Central memory CD8-positive, alpha-beta T cell (primary cell): ENCODE results near the gene MMS19.

ENCODE experiments used
- ATAC-seq: fragments of 150-1000 bp; cut with Tn5 transposase; replicated peaks from 2 replicates; pipeline ENCODE4 v1.10.0; 2022; ENCODE audit warnings: mild to moderate bottlenecking, moderate FRiP score, moderate number of reproducible peaks; ENCODE audit not compliant: poor library complexity, severe bottlenecking; ENCODE audit errors: extremely low read depth
- DNase-seq, 2 donors: peaks; one replicate each; pipeline ENCODE4 v3.0.0; 2021; ENCODE audit warnings: low spot score in 2 of 2
- H3K27ac Mint-ChIP-seq: one replicate; pipeline ENCODE4 v1.8.0; 2022; ENCODE audit warnings: low read depth, mild to moderate bottlenecking, moderate library complexity, mixed read lengths
- H3K27me3 Mint-ChIP-seq: one replicate; pipeline ENCODE4 v1.8.0; 2022; ENCODE audit warnings: mixed read lengths
- H3K36me3 Mint-ChIP-seq: one replicate; pipeline ENCODE4 v1.8.0; 2022; ENCODE audit warnings: mild to moderate bottlenecking, moderate library complexity, mixed read lengths; ENCODE audit not compliant: insufficient read depth
- H3K4me1 Mint-ChIP-seq: one replicate; pipeline ENCODE4 v1.8.0; 2022; ENCODE audit warnings: mixed read lengths
- H3K4me3 Mint-ChIP-seq: one replicate; pipeline ENCODE4 v1.8.0; 2022; ENCODE audit warnings: mild to moderate bottlenecking, moderate library complexity, mixed read lengths
- H3K9me3 Mint-ChIP-seq: one replicate; pipeline ENCODE4 v1.8.0; 2022; ENCODE audit warnings: mixed read lengths

The MMS19 gene, protein sequence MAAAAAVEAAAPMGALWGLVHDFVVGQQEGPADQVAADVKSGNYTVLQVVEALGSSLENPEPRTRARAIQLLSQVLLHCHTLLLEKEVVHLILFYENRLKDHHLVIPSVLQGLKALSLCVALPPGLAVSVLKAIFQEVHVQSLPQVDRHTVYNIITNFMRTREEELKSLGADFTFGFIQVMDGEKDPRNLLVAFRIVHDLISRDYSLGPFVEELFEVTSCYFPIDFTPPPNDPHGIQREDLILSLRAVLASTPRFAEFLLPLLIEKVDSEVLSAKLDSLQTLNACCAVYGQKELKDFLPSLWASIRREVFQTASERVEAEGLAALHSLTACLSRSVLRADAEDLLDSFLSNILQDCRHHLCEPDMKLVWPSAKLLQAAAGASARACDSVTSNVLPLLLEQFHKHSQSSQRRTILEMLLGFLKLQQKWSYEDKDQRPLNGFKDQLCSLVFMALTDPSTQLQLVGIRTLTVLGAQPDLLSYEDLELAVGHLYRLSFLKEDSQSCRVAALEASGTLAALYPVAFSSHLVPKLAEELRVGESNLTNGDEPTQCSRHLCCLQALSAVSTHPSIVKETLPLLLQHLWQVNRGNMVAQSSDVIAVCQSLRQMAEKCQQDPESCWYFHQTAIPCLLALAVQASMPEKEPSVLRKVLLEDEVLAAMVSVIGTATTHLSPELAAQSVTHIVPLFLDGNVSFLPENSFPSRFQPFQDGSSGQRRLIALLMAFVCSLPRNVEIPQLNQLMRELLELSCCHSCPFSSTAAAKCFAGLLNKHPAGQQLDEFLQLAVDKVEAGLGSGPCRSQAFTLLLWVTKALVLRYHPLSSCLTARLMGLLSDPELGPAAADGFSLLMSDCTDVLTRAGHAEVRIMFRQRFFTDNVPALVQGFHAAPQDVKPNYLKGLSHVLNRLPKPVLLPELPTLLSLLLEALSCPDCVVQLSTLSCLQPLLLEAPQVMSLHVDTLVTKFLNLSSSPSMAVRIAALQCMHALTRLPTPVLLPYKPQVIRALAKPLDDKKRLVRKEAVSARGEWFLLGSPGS

DNA sequence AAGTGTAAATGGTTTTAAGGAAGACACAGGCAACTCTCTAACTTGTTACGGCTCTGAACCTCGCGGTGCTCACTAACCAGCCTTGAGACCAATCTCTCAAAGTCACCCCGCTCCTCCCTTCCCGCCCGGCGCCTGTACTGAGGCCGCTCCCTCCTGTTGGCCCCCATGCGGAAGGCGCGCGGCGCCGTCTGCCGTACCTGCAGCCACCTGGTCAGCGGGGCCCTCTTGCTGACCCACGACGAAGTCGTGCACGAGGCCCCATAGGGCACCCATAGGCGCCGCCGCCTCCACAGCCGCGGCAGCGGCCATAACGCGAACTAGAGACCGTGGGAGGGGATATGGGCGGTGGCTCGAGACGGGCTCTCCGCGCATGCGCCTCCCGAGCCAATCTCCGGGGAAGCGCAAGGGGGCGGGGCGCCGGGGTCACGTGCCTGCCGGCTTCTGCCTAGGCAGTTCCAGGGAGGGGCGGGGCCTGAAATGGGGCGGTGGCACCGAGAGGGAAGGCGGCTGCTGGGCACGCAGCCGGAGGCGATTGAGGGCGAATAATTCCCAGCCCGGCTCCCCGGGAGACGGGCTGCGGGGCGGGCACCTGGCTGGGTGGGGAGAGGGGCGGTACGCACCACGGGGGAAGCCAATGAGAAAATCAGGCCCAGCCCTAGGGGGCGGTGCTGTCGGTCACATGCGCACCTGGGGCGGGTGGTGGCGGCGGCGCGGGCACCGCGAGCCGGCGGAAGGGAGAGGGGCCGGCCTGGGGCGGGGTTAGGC, at the start of gene MMS19:
MMS19 (minus strand) TSS at position 347 of the 765 bp plus-strand sequence; CDS start at position 309, 38 bp downstream.
- peak; percentile 98 to 99 for DNase-seq
- H3K4me3 Mint-ChIP-seq, result peak within 1 kb of the TSS; percentile 98
- ATAC-seq, result peak; percentile 88
- H3K9me3 Mint-ChIP-seq, result no peaks in the 10 kb centered on the region
- H3K4me1 Mint-ChIP-seq, result peaks cover 28% of the 10 kb centered on the region
- peaks cover 28% of the 10 kb centered on the region for H3K27me3 Mint-ChIP-seq
- peak within 1 kb of the TSS; percentile 96 for H3K27ac Mint-ChIP-seq
- peaks cover 11% of the 10 kb centered on the region for H3K36me3 Mint-ChIP-seq

DNA sequence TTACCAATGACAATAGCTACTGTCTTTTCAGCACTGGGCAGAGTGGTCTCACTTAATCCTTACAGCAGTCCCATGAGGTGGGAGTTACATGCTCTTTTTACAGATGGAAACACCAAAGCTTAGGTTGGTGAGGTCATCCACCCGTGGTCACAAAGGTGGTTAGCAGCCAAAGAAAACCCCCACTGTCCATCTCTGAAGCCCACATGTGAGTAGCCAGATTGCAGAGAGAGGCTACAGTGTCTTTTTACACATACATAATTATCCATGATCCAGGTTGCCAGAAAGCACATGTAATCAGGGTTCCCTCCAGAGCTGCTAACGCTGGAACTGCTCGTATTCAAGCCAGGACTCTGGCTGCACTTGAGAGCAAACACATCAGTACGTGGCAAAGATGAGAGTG, 49.7 kb upstream of the MMS19 start:
- peaks cover 8% of the 10 kb centered on the region for H3K27me3 Mint-ChIP-seq
- no peaks in the 10 kb centered on the region for H3K9me3 Mint-ChIP-seq
- H3K4me3 Mint-ChIP-seq, result no peak overlapping the region
- no peak for DNase-seq
- no peak for ATAC-seq
- no peaks in the 10 kb centered on the region for H3K36me3 Mint-ChIP-seq
- H3K4me1 Mint-ChIP-seq, result no peaks in the 10 kb centered on the region
- H3K27ac Mint-ChIP-seq, result no peak overlapping the region

DNA sequence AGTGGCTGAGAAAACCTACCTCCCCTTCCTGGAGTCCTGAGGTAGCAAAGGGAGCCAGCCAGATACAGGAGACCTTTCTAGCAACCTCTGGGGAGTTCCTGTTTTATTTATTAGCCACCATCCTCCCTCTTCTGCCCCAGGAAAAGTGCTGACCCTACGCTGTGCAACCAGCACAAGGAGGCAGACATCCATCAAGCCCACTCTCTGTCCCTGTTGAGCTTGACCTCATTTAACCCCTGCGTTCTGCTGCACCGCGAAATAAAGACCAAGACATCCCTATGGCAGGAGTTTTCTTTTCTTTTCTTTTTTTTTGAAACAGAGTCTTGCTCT, 49.0 kb upstream of the MMS19 start:
- DNase-seq, result no peak
- Mint-ChIP-seq H3K36me3 (no peaks in the 10 kb centered on the region), H3K27ac (no peak overlapping the region), H3K4me1 (no peaks in the 10 kb centered on the region), H3K27me3 (peaks cover 8% of the 10 kb centered on the region), H3K4me3 (no peak overlapping the region), H3K9me3 (no peaks in the 10 kb centered on the region)
- ATAC-seq, result no peak

DNA sequence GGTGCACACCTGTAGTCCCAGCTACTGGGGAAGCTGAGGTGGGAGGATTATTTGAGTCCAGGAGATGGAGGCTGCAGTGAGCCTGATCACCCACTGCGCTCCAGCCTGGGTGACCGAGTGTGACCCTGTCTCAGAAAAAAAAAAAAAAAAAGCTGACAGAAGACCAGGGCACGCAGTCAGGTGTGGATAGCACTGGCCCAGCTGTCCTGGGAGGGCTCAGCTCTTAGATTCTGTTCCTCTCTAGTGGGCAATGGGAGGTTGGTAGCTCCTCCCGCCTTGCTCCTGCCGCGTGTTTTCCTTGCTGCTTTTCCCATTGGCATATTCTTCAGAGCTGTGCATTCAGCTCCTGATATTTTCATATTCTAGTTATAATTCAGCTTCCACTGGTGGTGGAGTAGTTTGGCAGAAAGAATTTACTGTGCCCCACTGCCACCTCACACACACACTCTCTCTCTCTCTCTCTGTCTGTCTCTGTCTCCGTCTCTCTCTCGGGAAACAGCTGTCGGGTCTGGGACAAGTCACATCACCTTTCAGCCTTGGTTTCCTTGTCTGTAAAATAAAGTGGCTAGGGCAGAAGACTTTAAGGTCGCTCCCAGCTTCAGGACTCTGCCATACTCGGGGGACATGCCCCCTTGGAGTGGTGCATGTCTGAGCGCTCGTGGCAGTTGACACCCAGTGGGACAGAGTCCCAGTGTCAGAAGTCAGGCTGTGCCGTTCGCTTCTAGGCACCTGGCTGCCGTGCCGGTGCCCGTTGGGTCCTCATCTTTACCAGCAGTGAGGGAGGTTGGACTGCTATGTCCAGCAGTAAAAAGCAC, 48.4 kb upstream of the MMS19 start:
- Mint-ChIP-seq H3K27ac (no peak overlapping the region), H3K9me3 (no peaks in the 10 kb centered on the region), H3K27me3 (peaks cover 8% of the 10 kb centered on the region), H3K4me1 (no peaks in the 10 kb centered on the region), H3K36me3 (no peaks in the 10 kb centered on the region), H3K4me3 (no peak overlapping the region)
- DNase-seq, result no peak
- no peak for ATAC-seq

DNA sequence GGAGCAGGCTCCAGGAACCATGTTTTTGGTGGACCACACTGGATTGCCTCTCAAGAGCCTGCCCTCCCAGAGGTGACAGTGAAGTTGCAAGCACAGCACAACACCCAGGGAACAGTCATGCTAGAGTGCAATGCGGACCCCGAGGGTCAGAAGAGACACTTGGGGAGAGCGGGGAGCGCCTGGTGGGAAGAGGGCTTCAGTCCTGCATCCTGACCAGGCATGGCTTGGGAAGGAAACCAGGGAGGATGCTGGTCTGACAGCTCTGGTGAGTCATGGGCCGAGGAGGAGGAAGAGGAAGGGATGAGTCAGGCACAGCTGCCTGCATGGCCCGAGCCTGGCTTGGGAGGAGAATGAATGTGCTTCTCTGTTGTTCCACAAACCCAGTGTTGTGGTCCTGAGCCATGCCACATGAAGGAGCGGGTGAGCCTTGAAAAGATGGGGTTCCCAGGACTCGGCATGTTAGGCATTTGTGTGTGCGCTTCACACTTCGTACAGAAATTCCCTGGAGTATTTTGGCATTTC, 44.9 kb upstream of the MMS19 start:
- no peak overlapping the region for H3K4me3 Mint-ChIP-seq
- H3K27ac Mint-ChIP-seq, result no peak overlapping the region
- no peaks in the 10 kb centered on the region for H3K9me3 Mint-ChIP-seq
- DNase-seq (no peak), ATAC-seq (no peak)
- H3K4me1 Mint-ChIP-seq, result no peaks in the 10 kb centered on the region
- peaks cover 8% of the 10 kb centered on the region for H3K27me3 Mint-ChIP-seq
- peaks cover 2% of the 10 kb centered on the region for H3K36me3 Mint-ChIP-seq

DNA sequence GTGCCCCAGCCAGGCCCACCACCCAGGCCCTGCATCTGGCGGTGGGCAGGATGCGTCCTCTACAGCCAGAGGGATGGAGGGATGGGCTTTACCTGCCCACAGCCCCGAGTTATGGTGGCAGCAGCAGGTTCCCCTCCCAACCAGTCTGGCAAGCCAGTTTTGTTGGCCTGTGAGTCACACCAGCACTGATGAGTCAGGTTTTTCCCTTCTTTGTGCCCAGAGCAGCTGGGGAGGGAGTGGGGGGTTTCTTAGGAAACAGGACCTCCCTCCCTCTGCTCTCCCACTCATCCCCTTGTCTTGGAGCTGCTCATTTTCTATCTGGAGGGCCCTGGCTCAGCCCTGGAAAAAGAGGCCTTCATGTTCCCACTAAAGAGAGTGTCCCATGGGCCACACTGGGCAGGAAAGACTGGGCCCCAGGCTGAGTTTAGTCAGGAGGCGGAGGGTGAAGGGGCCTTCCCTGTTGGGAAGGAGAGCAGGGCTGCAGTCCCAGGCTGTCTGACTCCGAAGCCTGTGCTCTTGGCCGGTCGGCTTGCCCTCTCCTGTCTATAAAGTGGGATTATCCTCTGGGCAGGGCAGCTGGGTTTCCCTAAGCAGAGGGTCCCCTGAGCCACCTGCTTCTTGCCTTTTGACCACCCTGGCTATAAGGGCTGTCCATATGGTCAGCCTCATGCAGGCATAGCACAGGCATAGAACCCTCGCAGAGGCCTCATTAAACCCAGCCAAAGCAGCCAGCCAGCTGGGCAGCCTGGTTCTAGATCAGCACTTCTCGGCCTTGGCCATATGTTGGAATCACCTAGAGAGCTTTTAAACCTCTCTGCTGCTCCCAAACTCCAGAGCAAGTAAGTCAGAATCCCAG, 44.2 kb upstream of the MMS19 start:
- ATAC-seq, result no peak
- Mint-ChIP-seq H3K4me3 (no peak overlapping the region), H3K4me1 (no peaks in the 10 kb centered on the region), H3K36me3 (peaks cover 2% of the 10 kb centered on the region), H3K27ac (no peak overlapping the region), H3K9me3 (no peaks in the 10 kb centered on the region), H3K27me3 (peaks cover 8% of the 10 kb centered on the region)
- no peak for DNase-seq

DNA sequence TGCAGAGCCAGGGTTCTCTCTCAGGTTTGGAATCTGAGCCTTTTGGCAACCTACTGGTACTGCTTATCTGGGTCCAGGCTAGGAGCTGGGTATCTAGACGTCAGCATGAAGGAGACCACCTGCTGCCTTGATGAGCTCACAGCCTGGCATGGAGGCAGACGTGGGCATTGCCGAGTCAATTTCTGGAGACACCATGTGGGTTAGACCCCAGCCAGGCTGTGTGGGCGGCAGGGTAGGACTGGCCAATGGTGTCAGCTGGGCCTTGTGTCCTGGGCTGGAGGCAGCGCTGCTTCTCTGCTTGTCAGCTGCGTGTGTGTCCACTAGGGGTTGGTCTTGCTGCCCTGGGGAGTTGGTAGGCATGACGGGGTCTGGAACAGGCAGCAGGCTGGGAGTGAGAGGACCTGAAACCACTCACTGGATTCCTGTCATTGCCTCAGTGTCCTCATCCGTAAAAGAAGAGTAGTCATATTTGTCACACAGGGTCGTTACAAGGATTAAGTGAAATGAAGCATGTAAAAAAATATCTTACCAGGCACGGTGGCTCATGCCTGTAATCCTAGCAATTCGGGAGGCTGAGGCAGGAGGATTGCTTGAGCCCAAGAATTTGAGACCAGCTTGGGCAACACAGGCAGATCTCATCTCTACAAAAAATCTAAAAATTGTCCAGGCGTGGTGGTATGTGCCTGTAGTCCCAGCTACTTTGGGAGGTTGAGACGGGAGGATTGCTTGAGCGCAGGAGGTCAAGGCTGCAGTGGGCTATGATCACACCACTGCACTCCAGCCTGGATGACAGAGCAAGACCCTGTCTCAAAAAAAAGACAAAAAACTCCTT, 42.7 kb upstream of the MMS19 start:
- ATAC-seq, result no peak
- no peak overlapping the region for H3K27ac Mint-ChIP-seq
- peaks cover 2% of the 10 kb centered on the region for H3K36me3 Mint-ChIP-seq
- H3K4me3 Mint-ChIP-seq, result no peak overlapping the region
- no peaks in the 10 kb centered on the region for H3K27me3 Mint-ChIP-seq
- no peaks in the 10 kb centered on the region for H3K9me3 Mint-ChIP-seq
- H3K4me1 Mint-ChIP-seq, result no peaks in the 10 kb centered on the region
- no peak for DNase-seq

DNA sequence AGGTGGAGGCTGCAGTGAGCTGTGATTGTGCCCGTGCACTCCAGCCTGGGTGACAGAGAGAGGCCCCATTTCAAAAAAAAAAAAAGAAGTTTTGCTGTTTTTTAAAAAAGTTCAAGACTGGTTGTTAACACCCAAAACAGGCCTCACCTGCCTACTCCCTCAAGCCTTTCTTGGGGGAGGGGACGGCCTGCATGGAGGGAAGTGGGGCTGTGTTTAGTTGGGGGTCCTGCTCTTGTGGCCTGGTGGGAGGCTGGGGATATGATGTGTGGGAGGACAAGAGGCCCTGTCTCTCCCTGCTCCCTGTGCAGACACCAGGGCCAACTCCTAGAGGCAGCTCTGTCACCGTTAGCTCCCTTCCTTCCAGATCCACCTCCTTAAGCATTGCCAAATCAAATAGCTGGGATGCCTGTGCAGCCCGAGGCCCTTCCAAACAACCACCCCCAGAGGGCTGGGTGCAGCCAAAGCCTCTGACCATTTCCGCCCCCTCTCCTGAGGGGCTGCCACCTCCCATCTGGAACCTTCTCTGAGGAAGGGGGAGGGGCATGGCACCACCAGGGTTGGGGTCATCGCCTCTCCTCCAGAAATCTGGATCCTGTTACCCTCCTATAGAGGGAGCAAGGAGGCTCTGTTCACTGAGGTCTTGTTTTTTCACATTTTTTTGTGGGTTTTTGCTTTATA, 41.4 kb upstream of the MMS19 start:
- Mint-ChIP-seq H3K27me3 (no peaks in the 10 kb centered on the region), H3K27ac (no peak overlapping the region), H3K9me3 (no peaks in the 10 kb centered on the region), H3K4me1 (no peaks in the 10 kb centered on the region), H3K4me3 (no peak overlapping the region), H3K36me3 (peaks cover 2% of the 10 kb centered on the region)
- no peak for ATAC-seq
- DNase-seq, result no peak

DNA sequence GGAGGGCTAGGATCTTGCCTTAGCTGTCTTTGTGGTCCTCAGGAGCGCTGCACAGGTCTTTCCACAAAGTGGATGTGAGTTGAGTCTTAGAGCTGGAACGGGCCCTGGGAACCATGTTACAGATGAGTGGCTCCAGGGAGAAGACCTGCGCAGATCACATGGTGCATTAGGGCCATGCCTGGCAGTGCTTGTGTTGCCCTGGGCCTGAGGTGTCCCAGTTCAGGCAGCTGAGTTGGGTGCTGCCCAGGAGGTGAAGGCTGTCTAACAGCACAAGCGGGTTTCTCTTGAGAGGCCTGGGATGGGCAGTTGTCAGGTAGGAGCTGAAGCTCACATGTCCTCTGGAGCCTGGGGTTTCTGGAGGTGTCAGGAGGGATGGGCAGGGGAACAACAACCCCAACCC, 40.6 kb upstream of the MMS19 start:
- Mint-ChIP-seq H3K36me3 (peaks cover 2% of the 10 kb centered on the region), H3K4me1 (no peaks in the 10 kb centered on the region), H3K4me3 (no peak overlapping the region), H3K9me3 (no peaks in the 10 kb centered on the region), H3K27ac (no peak overlapping the region), H3K27me3 (no peaks in the 10 kb centered on the region)
- ATAC-seq, result no peak
- no peak for DNase-seq

DNA sequence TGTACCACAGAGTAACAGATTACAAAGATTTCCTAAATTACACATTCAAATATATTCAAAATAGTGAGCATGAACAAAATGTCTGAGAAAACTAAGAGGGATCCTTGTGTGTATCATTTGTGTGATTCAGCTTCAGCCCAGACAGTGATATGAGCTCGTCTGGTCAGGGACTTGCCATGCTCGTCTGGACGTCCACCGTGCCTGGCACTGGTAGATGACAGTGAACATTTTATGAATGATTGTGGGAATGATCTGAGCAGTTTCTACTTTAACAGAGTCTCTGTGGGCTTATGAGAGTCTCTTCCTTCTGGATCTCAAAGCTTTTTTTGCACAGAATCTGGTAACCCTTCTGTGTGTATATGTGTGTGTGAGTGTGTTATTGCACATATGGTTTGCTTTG, 40.2 kb upstream of the MMS19 start:
- no peaks in the 10 kb centered on the region for H3K9me3 Mint-ChIP-seq
- H3K27ac Mint-ChIP-seq, result no peak overlapping the region
- H3K27me3 Mint-ChIP-seq, result no peaks in the 10 kb centered on the region
- ATAC-seq (no peak), DNase-seq (no peak)
- no peak overlapping the region for H3K4me3 Mint-ChIP-seq
- no peaks in the 10 kb centered on the region for H3K4me1 Mint-ChIP-seq
- H3K36me3 Mint-ChIP-seq, result peaks cover 2% of the 10 kb centered on the region
